Activated T-cell treated with anti-CD3 and anti-CD28 coated beads, Interleukin-2, amount 50 U/mL, for 72 hours (primary cell): ENCODE measurements around the gene ANKRD44. TPM values are rescaled to one million over a fixed set of nuclear protein-coding genes. Genes with fewer than 3 reads are reported as not detected.
A peak's percentile ranks its signal among the peaks of the same experiment; 100 is the strongest.

ENCODE experiments used
- ATAC-seq, 2 donors: fragments of 150-1000 bp; cut with Tn5 transposase; replicated peaks in 1 of 2; 2 replicates each; pipeline ENCODE4 v1.10.0; 2021; ENCODE audit warnings: moderate library complexity in 2 of 2, mild to moderate bottlenecking in 1 of 2
- DNase-seq, 2 donors: peaks; one replicate each; pipeline ENCODE4 v3.0.0; 2021 to 2022; ENCODE audit warnings: mixed read lengths in 1 of 2
- H3K27ac Mint-ChIP-seq: one replicate; pipeline ENCODE4 v1.8.0; 2022; ENCODE audit warnings: mild to moderate bottlenecking, moderate library complexity, mixed read lengths
- H3K27me3 Mint-ChIP-seq: one replicate; pipeline ENCODE4 v1.8.0; 2022; ENCODE audit warnings: low read depth, mixed read lengths
- H3K36me3 Mint-ChIP-seq, 2 donors: one replicate each; pipeline ENCODE4 v1.8.0; 2022; ENCODE audit warnings: mixed read lengths in 2 of 2, mild to moderate bottlenecking in 1 of 2; ENCODE audit not compliant: insufficient read depth in 2 of 2
- H3K4me1 Mint-ChIP-seq: one replicate; pipeline ENCODE4 v1.8.0; 2022; ENCODE audit warnings: low read depth, mixed read lengths
- H3K4me3 Mint-ChIP-seq, 2 donors: one replicate each; pipeline ENCODE4 v1.8.0; 2022; ENCODE audit warnings: mild to moderate bottlenecking in 2 of 2, mixed read lengths in 2 of 2, moderate library complexity in 2 of 2
- H3K9me3 Mint-ChIP-seq, 2 donors: one replicate each; pipeline ENCODE4 v1.8.0; 2022; ENCODE audit warnings: mixed read lengths in 2 of 2
- total RNA-seq, 2 donors: library from RNA; stranded (reverse); gene quantifications; one replicate each; pipeline ENCODE4 v1.2.3, GENCODE V29; 2022

The ANKRD44 gene
- total RNA-seq, 2 donors from 2014 or later, result 114 to 141 TPM

- Mint-ChIP-seq H3K9me3 (no peaks in the 10 kb centered on the region), H3K4me1 (peaks cover 72% of the 10 kb centered on the region), H3K27me3 (no peaks in the 10 kb centered on the region), H3K36me3 (peaks cover 3% of the 10 kb centered on the region in 2 donors), H3K27ac (peak overlapping the region; percentile 82), H3K4me3 (peak overlapping the region; percentile 82 to 84)
- no peak for DNase-seq
- ATAC-seq, result no peak
Measured at GRCh38 chr2:197310987-197311420, 424 bp upstream of the ANKRD44 start.

DNA sequence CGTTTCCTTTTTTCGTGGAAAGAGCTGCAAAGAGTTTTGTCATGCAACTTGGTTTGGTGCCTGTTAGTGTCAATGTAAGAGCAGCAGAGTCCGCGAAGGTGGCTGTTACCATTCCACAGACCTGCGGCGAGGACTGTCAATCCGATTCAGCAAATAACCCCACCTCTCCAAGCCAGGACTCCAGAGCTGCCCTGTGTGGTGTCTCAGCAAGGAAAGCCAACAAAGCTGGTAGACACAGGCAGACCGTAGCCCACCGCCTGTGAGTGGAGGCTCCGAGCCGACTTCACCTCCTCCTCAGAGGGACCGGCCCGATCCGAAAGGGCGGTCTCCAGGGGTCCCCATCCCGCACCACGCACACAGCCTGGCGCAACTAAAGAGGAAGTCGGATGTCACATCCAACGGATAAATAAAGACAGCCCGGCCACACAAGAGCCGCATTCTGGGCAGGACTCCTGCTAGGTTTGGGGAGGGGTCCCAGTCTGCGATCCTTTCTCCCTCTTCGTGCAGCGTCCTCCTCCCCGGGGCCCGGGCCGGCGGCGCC lies 819 bp downstream of the ANKRD44 start:
- Mint-ChIP-seq H3K4me1 (peaks cover 72% of the 10 kb centered on the region), H3K36me3 (peaks cover 3 to 5% of the 10 kb centered on the region in 2 donors), H3K27ac (peak overlapping the region; percentile 100), H3K9me3 (no peaks in the 10 kb centered on the region), H3K27me3 (no peaks in the 10 kb centered on the region), H3K4me3 (peak overlapping the region; percentile 89 to 99)
- ATAC-seq, result peak in 1 of 2 donors; percentile 6
- peak in 1 of 2 donors; percentile 64 for DNase-seq

DNA sequence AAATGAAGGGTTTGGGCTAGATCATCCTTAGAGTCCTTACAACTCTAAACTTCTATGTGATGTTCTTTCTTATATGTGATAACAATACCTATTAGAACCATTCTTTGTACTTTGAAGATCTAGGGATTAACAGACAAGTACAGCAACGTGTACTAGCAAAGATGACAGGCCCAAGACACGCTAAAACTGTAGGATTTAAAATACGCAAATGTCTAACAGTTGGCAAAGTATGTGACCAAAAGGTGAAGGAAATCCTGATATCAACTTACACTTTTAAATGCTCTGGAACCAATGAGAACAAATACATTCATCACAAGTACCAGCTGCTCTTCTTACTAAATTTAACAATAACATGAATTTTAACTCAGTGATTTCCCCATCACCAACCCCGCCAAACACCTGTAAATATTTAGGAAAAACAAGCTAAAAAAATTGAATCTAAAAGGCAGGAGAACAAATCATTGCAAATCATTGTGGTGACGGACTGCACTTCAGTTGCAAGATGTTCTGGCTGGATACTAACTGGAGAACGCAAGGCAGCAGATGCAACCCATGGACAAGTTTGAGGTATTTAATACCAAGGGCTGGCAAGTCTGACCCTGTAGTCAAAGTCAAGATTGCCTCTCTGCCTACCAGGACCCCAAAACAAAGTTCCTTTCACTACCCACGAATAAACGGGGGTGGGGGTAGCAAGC lies 1.4 kb downstream of the ANKRD44 start:
- peaks cover 72% of the 10 kb centered on the region for H3K4me1 Mint-ChIP-seq
- no peak for ATAC-seq

GRCh38 chr2:197308585-197308984 lies 2.0 kb downstream of the ANKRD44 start:
- Mint-ChIP-seq H3K36me3 (peaks cover 3 to 5% of the 10 kb centered on the region in 2 donors), H3K27ac (peak overlapping the region; percentile 100), H3K9me3 (no peaks in the 10 kb centered on the region), H3K27me3 (no peaks in the 10 kb centered on the region), H3K4me3 (peak overlapping the region; percentile 89 to 99), H3K4me1 (peaks cover 72% of the 10 kb centered on the region)
- ATAC-seq (no peak), DNase-seq (no peak)

More for the DNA sequence above, 1.4 kb downstream of the ANKRD44 start:
- Mint-ChIP-seq H3K4me3 (peak overlapping the region; percentile 89 to 99), H3K36me3 (peaks cover 3 to 5% of the 10 kb centered on the region in 2 donors), H3K27ac (peak overlapping the region; percentile 100), H3K27me3 (no peaks in the 10 kb centered on the region), H3K9me3 (no peaks in the 10 kb centered on the region)
- DNase-seq, result no peak

DNA sequence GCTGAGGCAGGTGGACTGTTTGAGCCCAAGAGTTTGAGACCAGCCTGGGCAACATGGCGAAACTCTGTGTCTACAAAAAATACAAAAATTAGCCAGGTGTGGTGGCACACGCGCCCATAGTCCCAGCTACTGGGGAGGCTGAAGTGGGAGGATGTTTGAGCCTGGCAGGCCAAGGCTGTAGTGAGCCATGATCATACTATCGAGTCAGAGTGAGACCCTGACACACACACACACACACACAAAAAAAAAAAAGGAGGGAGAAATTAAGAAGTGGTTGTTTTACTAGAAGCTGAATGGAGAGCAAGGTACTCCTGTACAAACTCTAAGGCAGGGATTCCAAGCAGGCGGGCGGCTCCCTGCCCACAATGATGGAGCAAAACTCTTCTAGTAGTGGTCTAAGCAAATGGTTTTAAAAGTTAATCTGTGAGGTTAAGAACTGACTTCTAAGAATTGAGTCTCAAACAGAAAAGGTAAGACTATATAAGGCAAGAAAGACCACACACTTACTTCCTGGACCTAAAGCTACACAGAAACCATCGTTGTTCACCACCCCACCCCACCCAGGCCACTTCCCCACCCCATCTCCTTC lies 2.6 kb downstream of the ANKRD44 start:
- peaks cover 3 to 5% of the 10 kb centered on the region in 2 donors for H3K36me3 Mint-ChIP-seq
- H3K4me1 Mint-ChIP-seq, result peaks cover 72% of the 10 kb centered on the region
- no peaks in the 10 kb centered on the region for H3K9me3 Mint-ChIP-seq
- no peaks in the 10 kb centered on the region for H3K27me3 Mint-ChIP-seq
- ATAC-seq (peak; percentile 38 to 41), DNase-seq (peak; percentile 64 to 66)
- H3K4me3 Mint-ChIP-seq, result peak overlapping the region; percentile 89 to 99
- peak overlapping the region; percentile 100 for H3K27ac Mint-ChIP-seq

DNA sequence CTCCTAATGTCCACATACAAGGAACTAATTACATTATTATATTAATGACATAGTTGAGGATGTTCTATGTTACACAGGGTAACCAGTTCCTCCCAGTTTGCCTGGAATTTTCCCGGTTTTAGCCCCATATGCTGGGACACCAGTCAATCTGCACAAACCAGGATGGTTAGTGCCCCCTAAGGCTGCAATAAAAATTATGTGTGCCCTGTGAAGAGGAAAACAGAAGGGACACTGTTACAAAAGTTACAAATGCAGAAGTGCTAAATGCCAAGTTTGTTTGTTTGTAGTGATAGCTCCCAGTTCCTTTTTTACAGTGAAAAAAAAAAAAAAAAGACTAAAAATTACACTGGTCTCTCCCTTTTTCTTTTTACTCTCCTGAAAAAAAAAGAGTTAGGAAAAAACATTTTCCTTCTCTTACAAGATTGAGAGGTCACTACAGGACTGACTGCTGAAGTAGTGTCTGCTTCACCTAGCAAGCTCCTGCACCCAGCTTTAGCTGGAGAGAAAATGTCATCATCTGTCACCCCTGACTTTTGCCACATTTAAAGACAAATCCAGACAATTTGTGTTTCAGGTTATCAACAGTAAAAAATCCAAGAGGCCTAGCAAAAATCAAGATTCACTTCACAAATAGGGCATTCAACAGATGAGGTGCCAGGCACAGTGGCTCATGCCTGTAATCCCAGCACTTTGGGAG lies 3.2 kb downstream of the ANKRD44 start:
- Mint-ChIP-seq H3K4me1 (peaks cover 72% of the 10 kb centered on the region), H3K36me3 (peaks cover 3 to 7% of the 10 kb centered on the region in 2 donors), H3K4me3 (peak overlapping the region; percentile 89 to 99), H3K9me3 (no peaks in the 10 kb centered on the region), H3K27ac (peak overlapping the region; percentile 100), H3K27me3 (no peaks in the 10 kb centered on the region)
- ATAC-seq, result no peak
- DNase-seq, result no peak

- no peak for ATAC-seq
- peak in 1 of 2 donors; percentile 51 for DNase-seq
- Mint-ChIP-seq H3K4me3 (peak overlapping the region; percentile 89 to 99), H3K27me3 (no peaks in the 10 kb centered on the region), H3K4me1 (peaks cover 72% of the 10 kb centered on the region), H3K27ac (peak overlapping the region; percentile 100), H3K9me3 (no peaks in the 10 kb centered on the region), H3K36me3 (peaks cover 5 to 12% of the 10 kb centered on the region in 2 donors)
Measured at GRCh38 chr2:197306696-197307040, 3.9 kb downstream of the ANKRD44 start.

DNA sequence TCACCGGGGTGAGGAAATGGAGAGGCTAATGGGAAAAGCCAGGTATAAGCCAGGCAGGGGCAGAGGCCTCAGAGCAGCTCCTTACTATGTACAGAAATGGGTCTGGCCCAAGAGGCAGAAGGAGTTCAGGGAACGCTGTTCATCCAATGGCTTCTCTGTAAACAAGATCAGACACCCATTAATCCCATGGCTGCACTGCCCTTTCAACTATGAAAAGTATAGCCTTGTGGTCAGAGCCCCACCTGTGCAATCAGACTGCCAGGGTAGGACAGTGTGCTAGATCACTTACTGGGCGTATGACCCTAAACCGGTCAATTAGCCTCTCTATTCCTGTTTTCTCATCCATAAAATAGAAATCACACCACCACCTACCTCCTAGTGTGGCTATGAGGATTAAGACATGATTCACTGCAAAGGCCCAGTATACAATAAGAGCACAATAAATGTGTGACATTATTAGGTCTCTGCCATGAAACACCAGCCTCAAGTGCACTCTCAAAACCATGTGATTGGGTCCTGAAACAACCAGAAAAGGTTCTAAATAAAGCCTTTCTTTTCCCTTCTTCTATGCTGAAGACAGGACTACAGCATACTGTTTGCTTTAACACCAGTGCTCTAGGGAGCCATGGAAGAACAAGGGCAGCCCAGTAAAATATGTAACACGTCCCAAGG lies 4.4 kb downstream of the ANKRD44 start:
- H3K27me3 Mint-ChIP-seq, result no peaks in the 10 kb centered on the region
- H3K4me1 Mint-ChIP-seq, result peaks cover 72% of the 10 kb centered on the region
- H3K36me3 Mint-ChIP-seq, result peaks cover 6 to 16% of the 10 kb centered on the region in 2 donors
- H3K27ac Mint-ChIP-seq, result peak overlapping the region; percentile 100
- ATAC-seq, result no peak
- H3K9me3 Mint-ChIP-seq, result no peaks in the 10 kb centered on the region
- no peak for DNase-seq
- H3K4me3 Mint-ChIP-seq, result peak overlapping the region; percentile 89 to 99

GRCh38 chr2:197304556-197305011 lies 6.0 kb downstream of the ANKRD44 start:
- Mint-ChIP-seq H3K36me3 (peaks cover 8 to 21% of the 10 kb centered on the region in 2 donors), H3K27me3 (no peaks in the 10 kb centered on the region), H3K9me3 (no peaks in the 10 kb centered on the region), H3K4me1 (peaks cover 87% of the 10 kb centered on the region), H3K4me3 (peak overlapping the region; percentile 89 to 99), H3K27ac (peak overlapping the region; percentile 100)
- DNase-seq (peak; percentile 51 to 60), ATAC-seq (peak; percentile 67 to 75)

DNA sequence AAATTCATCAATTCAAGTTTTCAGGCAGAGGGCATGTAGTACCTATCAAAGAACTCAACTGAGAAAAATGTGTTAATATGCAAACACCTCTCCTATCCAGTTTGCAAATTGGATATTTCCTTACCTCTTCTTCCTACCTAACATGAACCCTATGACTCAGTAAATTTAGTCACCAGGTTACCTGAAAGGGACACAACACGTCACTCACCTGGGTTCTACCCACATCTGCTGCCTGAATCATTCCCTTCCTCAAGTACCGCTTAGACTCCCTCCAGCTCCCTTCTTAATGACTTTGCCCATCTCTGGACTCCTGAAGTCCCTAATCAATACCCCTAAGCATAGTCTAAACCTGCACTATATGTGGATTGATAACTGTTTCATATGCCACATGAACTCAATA lies 10.4 kb downstream of the ANKRD44 start:
- Mint-ChIP-seq H3K4me1 (peaks cover 100% of the 10 kb centered on the region), H3K36me3 (peaks cover 16 to 35% of the 10 kb centered on the region in 2 donors), H3K27me3 (no peaks in the 10 kb centered on the region), H3K27ac (peak overlapping the region; percentile 100), H3K9me3 (peaks cover 0 to 5% of the 10 kb centered on the region in 2 donors), H3K4me3 (peak overlapping the region; percentile 40 to 59)
- DNase-seq, result peak in 1 of 2 donors; percentile 31
- ATAC-seq, result no peak

DNA sequence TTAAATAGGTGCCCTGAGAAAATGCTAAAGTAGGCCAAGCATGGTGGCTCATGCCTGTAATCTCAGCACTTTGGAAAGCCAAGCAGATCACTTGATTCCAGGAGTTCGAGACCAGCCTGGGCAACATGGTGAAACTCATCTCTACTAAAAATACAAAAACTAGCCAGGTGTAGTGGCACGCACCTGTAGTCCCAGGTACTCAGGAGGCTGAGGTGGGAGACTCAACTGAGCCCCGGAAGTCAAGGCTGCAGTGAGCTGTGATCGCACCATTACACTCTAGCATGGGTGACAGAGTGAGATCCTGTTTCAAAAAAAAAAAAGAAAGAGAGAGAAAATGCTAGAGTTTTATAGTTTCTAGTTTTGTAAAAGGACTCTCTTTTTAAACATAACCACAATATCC lies 12.0 kb downstream of the ANKRD44 start:
- Mint-ChIP-seq H3K36me3 (peaks cover 16 to 35% of the 10 kb centered on the region in 2 donors), H3K4me3 (peak overlapping the region; percentile 84 to 86), H3K9me3 (peaks cover 0 to 5% of the 10 kb centered on the region in 2 donors), H3K27ac (peak overlapping the region; percentile 100), H3K4me1 (peaks cover 100% of the 10 kb centered on the region), H3K27me3 (no peaks in the 10 kb centered on the region)
- peak in 1 of 2 donors; percentile 18 for ATAC-seq
- peak in 1 of 2 donors; percentile 33 for DNase-seq

DNA sequence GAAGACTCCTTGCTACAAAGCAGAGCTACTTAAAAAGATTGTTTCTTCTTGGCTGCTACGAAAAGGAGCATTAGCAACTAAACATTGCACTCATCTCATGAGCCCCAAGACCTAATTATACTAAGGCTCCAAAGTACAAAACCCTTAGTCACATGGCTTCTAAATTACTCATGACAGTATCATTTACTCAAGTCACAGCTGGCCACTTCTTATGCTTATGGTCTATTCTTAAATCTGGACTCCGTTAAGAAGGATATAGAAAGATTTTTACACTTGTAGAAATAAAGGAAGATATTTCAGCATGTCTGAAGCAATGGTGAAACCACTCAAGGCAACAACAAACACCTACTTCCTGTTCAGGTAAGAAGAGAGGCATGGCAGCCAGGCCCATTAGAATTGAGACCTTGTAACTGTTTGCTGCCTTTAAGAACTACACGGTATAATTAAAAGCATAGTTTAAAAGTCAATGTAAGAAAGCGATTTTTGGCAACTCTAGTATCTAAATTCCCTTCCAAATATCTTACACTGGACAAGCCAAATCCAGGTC lies 12.7 kb downstream of the ANKRD44 start:
- Mint-ChIP-seq H3K36me3 (peaks cover 16 to 35% of the 10 kb centered on the region in 2 donors), H3K4me3 (peak overlapping the region; percentile 84 to 86), H3K27ac (peak overlapping the region; percentile 100), H3K4me1 (peaks cover 100% of the 10 kb centered on the region), H3K27me3 (no peaks in the 10 kb centered on the region), H3K9me3 (peaks cover 0 to 5% of the 10 kb centered on the region in 2 donors)
- DNase-seq (no peak), ATAC-seq (peak; percentile 68 to 75)
